Liver (tissue), 9 donors: ENCODE results near the gene PTCH2. TPM values are rescaled to one million over a fixed set of nuclear protein-coding genes. Genes with fewer than 3 reads are reported as not detected.

ENCODE experiments used
- DNase-seq: peaks from one replicate; pipeline ENCODE4 v3.0.0-alpha.2; 2017; ENCODE audit warnings: low spot score
- H3K27ac ChIP-seq, 2 donors: one replicate each; pipeline ENCODE4 v1.7.0; 2013; ENCODE audit warnings: inconsistent platforms in 2 of 2, low read length in 2 of 2, control low read depth in 1 of 2, low read depth in 1 of 2, mild to moderate bottlenecking in 1 of 2
- H3K27me3 ChIP-seq, 4 donors: one replicate each; pipeline versions ENCODE4 v1.6.1 to v1.7.0; 2013; ENCODE audit warnings: low read length in 3 of 4, inconsistent platforms in 1 of 4, mild to moderate bottlenecking in 1 of 4, moderate library complexity in 1 of 4; ENCODE audit not compliant: control insufficient read depth in 4 of 4, insufficient read depth in 4 of 4
- H3K36me3 ChIP-seq, 4 donors: one replicate each; pipeline versions ENCODE4 v1.6.1 to v1.7.0; 2013; ENCODE audit warnings: low read length in 3 of 4, mild to moderate bottlenecking in 3 of 4, low read depth in 1 of 4, moderate library complexity in 1 of 4; ENCODE audit not compliant: control insufficient read depth in 4 of 4, insufficient read depth in 3 of 4
- H3K4me1 ChIP-seq, 4 donors: one replicate each; pipeline versions ENCODE4 v1.6.1 to v1.7.0; 2013; ENCODE audit warnings: low read length in 3 of 4, mild to moderate bottlenecking in 3 of 4, moderate library complexity in 1 of 4; ENCODE audit not compliant: control insufficient read depth in 4 of 4, insufficient read depth in 4 of 4
- H3K4me3 ChIP-seq, 3 donors: one replicate each; pipeline versions ENCODE4 v1.6.1 to v1.7.0; 2013; ENCODE audit warnings: low read length in 3 of 3, control low read depth in 1 of 3, low read depth in 1 of 3, mild to moderate bottlenecking in 1 of 3
- H3K9ac ChIP-seq, 2 donors: one replicate each; pipeline ENCODE4 v1.7.0; 2013; ENCODE audit warnings: low read length in 2 of 2, mild to moderate bottlenecking in 2 of 2, moderate library complexity in 2 of 2, control low read depth in 1 of 2, low read depth in 1 of 2
- H3K9me3 ChIP-seq, 4 donors: one replicate each; pipeline versions ENCODE4 v1.6.1 to v1.7.0; 2013; ENCODE audit warnings: low read length in 3 of 4; ENCODE audit not compliant: control insufficient read depth in 4 of 4
- FOXA1 ChIP-seq: IDR thresholded peaks from 2 replicates; pipeline ENCODE4 v1.6.1; 2016; ENCODE audit warnings: antibody characterized with exemption
- GABPA ChIP-seq, 2 donors: IDR thresholded peaks in 1 of 2; conservative IDR thresholded peaks in 1 of 2; 2 replicates each; pipeline ENCODE4 v1.6.1; 2016; ENCODE audit warnings: antibody characterized with exemption in 2 of 2, mild to moderate bottlenecking in 1 of 2, moderate library complexity in 1 of 2
- HNF4A ChIP-seq, 2 donors: conservative IDR thresholded peaks; 2 replicates each; pipeline ENCODE4 v1.6.1; 2016; ENCODE audit warnings: antibody characterized with exemption in 2 of 2, mild to moderate bottlenecking in 2 of 2
- HNF4G ChIP-seq: IDR thresholded peaks from 2 replicates; pipeline ENCODE4 v1.6.1; 2016; ENCODE audit warnings: antibody characterized with exemption
- MAX ChIP-seq: IDR thresholded peaks from 2 replicates; pipeline ENCODE4 v1.6.1; 2016; ENCODE audit warnings: antibody characterized with exemption
- NR2F2 ChIP-seq: IDR thresholded peaks from 2 replicates; pipeline ENCODE4 v1.6.1; 2016; ENCODE audit warnings: antibody characterized with exemption
- RXRA ChIP-seq, 2 donors: IDR thresholded peaks; 2 replicates each; pipeline ENCODE4 v1.6.1; 2017 to 2018; ENCODE audit warnings: antibody characterized with exemption in 2 of 2, mild to moderate bottlenecking in 1 of 2
- TAF1 ChIP-seq: conservative IDR thresholded peaks from 2 replicates; pipeline ENCODE4 v1.6.1; 2016; ENCODE audit warnings: antibody characterized with exemption, mild to moderate bottlenecking
- ZBTB33 ChIP-seq: IDR thresholded peaks from 2 replicates; pipeline ENCODE4 v1.6.1; 2016; ENCODE audit warnings: antibody characterized with exemption
- WGBS: extraction: QIAGEN DNeasy Blood & Tissue Kit; methylation state at CpG from one replicate; pipeline ENCODE4 v1.1.7; 2013; 5-methylcytosine and 5-hydroxymethylcytosine counted together
- polyA plus RNA-seq, 2 donors: library from polyadenylated mRNA; stranded (reverse) in 1 of 2; unstranded in 1 of 2; fragments of 200-250 nt in 1 of 2; fragments of >200 nt in 1 of 2; fragmentation: Nextera tagmentation in 1 of 2; extraction: Ambion mirVana in 1 of 2; gene quantifications; one replicate each; pipeline versions ENCODE4 v1.2.1 to v1.2.3, GENCODE V29; 2013 to 2015
- total RNA-seq, 2 donors: library from RNA; depleted of rRNA; stranded (reverse); fragments of >200 nt; gene quantifications; one replicate each; pipeline ENCODE4 v1.2.3, GENCODE V29; 2014
- TF ChIP-seq, protein P1 (sequence below): IDR thresholded peaks from 2 replicates; pipeline ENCODE4 v1.6.1; 2016; ENCODE audit warnings: antibody characterized with exemption, mild to moderate bottlenecking
- TF ChIP-seq, protein P2 (sequence below): IDR thresholded peaks from 2 replicates; pipeline ENCODE4 v1.6.1; 2016; ENCODE audit warnings: antibody characterized with exemption
- TF ChIP-seq, protein P3 (sequence below): fragments of 150-350 bp; IDR thresholded peaks from 2 replicates; pipeline ENCODE4 v1.5.1; 2017; ENCODE audit warnings: improper control_type of control experiment, low read depth, low read length; ENCODE audit not compliant: missing input control
- donor health status: healthy.
- donor health status: healthy.
- donor health status: healthy.
- donor health status: healthy.
- donor health status: healthy.

The PTCH2 gene
- total and polyA plus RNA-seq, 4 donors = 0.14 to 0.24 (median 0.16) TPM

DNA sequence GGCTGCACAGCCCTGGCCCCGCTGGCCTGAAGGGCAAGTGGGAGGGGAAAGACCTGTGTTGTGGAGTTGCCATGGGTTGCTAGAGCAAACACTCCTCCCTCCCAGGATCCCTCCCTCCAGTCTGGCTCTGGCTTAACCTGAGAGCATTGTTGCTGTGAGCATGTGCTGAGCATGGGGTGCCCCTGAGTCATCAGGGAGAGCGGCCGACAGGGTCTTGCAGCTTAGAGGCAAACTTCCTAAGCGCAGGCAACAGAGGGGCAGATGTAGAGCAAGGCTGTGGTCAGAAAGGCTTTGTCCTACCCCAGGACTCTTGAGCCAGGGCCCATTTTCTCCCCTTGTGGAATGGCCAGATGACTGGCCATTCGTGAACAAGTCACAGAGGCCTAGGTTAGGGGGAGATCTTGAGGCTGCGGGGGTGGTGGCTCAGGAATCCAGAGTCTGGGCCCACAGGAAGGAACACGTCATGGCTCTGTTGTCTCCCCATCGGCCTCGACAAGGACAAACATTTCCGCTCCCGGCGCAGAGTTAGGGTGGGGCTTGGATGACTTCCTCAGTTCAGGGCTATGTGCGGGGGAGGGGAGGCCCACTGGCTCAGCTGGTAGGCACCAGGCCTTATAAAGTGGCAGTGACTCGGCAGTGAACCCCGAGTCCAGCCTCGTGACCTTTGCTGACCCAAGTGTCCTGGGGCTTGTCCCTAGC lies 35.5 kb downstream of the PTCH2 start (continued):
- TF ChIP-seq, protein P1, sequence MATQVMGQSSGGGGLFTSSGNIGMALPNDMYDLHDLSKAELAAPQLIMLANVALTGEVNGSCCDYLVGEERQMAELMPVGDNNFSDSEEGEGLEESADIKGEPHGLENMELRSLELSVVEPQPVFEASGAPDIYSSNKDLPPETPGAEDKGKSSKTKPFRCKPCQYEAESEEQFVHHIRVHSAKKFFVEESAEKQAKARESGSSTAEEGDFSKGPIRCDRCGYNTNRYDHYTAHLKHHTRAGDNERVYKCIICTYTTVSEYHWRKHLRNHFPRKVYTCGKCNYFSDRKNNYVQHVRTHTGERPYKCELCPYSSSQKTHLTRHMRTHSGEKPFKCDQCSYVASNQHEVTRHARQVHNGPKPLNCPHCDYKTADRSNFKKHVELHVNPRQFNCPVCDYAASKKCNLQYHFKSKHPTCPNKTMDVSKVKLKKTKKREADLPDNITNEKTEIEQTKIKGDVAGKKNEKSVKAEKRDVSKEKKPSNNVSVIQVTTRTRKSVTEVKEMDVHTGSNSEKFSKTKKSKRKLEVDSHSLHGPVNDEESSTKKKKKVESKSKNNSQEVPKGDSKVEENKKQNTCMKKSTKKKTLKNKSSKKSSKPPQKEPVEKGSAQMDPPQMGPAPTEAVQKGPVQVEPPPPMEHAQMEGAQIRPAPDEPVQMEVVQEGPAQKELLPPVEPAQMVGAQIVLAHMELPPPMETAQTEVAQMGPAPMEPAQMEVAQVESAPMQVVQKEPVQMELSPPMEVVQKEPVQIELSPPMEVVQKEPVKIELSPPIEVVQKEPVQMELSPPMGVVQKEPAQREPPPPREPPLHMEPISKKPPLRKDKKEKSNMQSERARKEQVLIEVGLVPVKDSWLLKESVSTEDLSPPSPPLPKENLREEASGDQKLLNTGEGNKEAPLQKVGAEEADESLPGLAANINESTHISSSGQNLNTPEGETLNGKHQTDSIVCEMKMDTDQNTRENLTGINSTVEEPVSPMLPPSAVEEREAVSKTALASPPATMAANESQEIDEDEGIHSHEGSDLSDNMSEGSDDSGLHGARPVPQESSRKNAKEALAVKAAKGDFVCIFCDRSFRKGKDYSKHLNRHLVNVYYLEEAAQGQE = peak; percentile 89

DNA sequence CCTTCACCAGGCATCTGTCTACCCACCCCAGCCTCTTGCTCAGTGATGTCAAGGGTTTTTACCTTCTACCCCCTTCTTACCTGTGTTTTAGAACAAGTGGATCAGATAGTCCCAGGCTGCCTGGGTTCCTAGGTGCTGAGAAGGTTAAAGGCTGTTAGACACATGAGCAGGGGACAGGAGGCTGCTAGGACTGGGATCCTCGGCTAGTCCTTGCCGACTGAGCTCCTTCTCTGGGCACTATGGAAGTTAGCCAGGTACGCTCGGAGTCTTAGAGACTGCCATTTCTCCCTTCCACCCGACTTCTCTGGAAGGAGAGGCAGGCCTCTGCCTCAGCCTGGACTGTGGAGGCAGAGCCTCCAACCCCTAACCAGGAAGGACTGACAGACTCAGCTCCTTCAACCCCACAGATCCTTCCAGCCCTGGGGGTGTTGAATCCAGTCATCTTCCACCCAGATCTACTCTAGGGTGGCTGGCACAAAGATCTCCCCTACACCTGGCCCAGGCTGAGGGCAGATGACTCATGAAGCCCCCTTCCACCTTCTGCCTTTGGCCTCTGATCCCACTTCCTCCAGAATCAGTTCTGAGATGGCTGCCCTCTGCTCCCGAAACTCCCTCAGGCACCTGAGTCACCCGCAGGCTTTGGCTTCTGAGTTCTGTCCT lies 36.2 kb downstream of the PTCH2 start, which contains the start of gene DYNLT4:
DYNLT4 (minus strand) TSS at position 648 of the 660 bp plus-strand sequence. CDS start 683 bp downstream, outside the sequence.
- H3K27ac ChIP-seq = peak within 1 kb of the TSS; percentile 95 to 98
- H3K36me3 ChIP-seq = peaks cover 0 to 8% (median 7%) of the 10 kb centered on the region in 4 donors
- WGBS = 54% methylated on average over 7 of the region's 7 CpGs
- no peaks in the 10 kb centered on the region for H3K27me3 ChIP-seq
- H3K9me3 ChIP-seq = no peaks in the 10 kb centered on the region
- TF ChIP-seq HNF4G (peak; percentile 10), TAF1 (peak; percentile 93), HNF4A (conservative IDR thresholded peaks at IDR 0.05) (peak in 1 of 2 donors; percentile 63), GABPA (IDR thresholded peaks at IDR 0.05 in 1 of 2, conservative IDR thresholded peaks at IDR 0.05 in 1 of 2) (no peak), ZBTB33 (no peak), MAX (no peak), FOXA1 (no peak), NR2F2 (peak; percentile 74)
- TF ChIP-seq, protein P2, sequence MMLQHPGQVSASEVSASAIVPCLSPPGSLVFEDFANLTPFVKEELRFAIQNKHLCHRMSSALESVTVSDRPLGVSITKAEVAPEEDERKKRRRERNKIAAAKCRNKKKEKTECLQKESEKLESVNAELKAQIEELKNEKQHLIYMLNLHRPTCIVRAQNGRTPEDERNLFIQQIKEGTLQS = no peak
- DNase-seq = peak; percentile 33
- peak within 1 kb of the TSS; percentile 53 to 65 for H3K9ac ChIP-seq
- H3K4me3 ChIP-seq = no peak within 1 kb of the TSS
- peaks cover 15 to 47% (median 39%) of the 10 kb centered on the region in 4 donors for H3K4me1 ChIP-seq

DNA sequence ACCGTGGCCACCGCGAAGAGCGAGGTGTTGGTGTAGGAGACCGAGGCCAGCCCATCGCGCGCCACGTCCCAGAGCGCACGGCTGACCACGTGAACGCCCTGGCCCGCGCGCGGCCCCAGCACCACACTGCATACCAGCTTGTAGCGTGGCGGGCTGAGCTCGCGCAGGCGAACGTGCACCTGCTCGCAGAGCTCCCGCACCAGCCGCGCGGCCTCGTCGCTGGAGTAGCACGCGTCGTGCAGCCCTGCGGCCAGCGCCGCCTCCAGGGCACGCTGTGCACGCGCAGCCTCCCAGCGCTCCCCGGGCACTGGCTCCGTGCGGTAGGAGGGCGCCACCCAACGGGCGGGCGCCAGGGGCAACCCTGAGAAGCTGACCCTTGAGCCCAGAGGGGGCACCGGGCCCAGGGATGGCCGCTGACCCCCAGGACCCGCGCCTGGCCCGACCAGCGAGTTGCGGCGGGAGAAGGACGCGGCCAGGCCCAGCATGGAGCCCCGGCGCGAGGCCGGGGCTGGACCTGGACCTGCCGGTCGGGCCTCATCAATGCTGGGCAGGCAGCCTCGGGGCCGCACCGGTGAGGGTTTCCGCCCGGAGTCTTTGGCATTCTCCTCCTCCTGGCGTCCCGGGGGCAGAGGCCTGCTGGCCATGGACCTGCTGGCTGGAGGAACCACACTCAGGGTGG lies 36.9 kb downstream of the PTCH2 start:
- no peaks in the 10 kb centered on the region for H3K27me3 ChIP-seq
- H3K36me3 ChIP-seq = peaks cover 0 to 8% (median 8%) of the 10 kb centered on the region in 4 donors
- peak overlapping the region in 1 of 2 donors; percentile 40 for H3K9ac ChIP-seq
- H3K4me1 ChIP-seq = peaks cover 15 to 46% (median 39%) of the 10 kb centered on the region in 4 donors
- H3K27ac ChIP-seq = peak overlapping the region; percentile 95 to 98
- H3K9me3 ChIP-seq = no peaks in the 10 kb centered on the region
- WGBS = 93% methylated on average over 70 of the region's 70 CpGs
- DNase-seq = no peak
- no peak overlapping the region for H3K4me3 ChIP-seq
- TF ChIP-seq TAF1 (no peak), ZBTB33 (no peak), RXRA (IDR thresholded peaks at IDR 0.05) (no peak), NR2F2 (no peak), FOXA1 (no peak)
- TF ChIP-seq, protein P2 = no peak
- TF ChIP-seq, protein P3, sequence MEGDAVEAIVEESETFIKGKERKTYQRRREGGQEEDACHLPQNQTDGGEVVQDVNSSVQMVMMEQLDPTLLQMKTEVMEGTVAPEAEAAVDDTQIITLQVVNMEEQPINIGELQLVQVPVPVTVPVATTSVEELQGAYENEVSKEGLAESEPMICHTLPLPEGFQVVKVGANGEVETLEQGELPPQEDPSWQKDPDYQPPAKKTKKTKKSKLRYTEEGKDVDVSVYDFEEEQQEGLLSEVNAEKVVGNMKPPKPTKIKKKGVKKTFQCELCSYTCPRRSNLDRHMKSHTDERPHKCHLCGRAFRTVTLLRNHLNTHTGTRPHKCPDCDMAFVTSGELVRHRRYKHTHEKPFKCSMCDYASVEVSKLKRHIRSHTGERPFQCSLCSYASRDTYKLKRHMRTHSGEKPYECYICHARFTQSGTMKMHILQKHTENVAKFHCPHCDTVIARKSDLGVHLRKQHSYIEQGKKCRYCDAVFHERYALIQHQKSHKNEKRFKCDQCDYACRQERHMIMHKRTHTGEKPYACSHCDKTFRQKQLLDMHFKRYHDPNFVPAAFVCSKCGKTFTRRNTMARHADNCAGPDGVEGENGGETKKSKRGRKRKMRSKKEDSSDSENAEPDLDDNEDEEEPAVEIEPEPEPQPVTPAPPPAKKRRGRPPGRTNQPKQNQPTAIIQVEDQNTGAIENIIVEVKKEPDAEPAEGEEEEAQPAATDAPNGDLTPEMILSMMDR = no peak
